GM19324 (cell line): ENCODE data around the gene CCSER2.
"Not testable (repeated sequence)": the region's sequence is repeated elsewhere in the genome, so short reads cannot be mapped to it uniquely, and the experiment has no call there.

Experiments
- ATAC-seq: cut with Tn5 transposase; IDR thresholded peaks from one replicate; pipeline ENCODE4 v1.9.1; 2021; ENCODE audit warnings: mild to moderate bottlenecking, moderate library complexity; ENCODE audit not compliant: unreplicated experiment, low FRiP score

CCSER2 gene

DNA sequence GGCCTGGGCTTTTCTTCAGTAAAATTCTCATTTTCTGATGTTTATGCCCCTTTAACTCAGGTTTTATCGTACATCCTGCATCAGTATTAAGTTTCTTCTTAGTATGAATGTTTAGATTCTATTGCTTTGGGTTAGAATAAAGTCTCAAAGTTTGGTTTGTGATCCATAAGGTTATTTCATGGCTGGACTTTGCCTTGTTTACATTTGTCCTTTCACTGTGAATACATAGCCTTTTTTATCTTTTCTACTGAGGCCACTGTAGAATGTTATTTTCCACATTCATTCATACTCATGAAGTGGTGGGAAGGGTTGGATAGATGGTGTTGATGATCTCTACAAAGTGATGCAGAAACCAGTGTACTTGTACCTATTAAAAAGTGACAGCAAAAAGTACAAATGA lies 59.8 kb downstream of the CCSER2 start:
- no peak for ATAC-seq

DNA sequence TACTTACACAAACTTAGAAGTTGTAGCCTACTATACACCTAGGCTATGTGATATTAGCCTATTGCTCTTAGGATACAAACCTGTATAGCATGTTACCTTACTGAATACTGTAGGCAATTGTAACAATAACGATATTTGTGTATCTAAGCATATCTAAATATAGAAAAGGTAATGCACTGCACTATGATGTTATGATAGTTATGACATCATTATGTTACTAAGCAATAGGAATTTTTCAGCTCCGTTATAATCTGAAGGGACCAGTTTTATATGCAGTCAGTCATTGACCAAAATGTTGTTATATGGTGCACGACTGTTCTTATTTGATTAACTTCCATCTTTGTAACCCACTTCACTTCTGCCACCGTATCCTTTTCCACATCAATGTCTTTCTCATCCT lies 62.0 kb downstream of the CCSER2 start:
- ATAC-seq: no peak

DNA sequence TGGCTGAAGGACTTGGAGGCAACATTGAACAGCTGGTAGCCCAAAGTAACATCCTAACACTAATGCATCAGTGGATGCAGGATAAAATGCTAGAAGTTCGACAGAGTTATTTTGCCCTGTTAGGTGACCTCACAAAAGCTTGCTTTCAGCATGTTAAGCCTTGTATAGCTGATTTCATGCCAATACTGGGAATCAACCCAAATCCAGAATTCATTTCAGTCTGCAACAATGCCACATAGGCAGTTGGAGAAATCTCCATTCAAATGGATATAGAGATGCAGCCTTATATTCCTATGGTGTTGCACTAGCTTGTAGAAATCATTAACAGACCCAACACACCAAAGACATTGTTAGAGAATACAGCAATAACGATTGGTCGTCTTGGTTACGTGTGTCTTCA lies 62.9 kb downstream of the CCSER2 start:
- no peak for ATAC-seq

DNA sequence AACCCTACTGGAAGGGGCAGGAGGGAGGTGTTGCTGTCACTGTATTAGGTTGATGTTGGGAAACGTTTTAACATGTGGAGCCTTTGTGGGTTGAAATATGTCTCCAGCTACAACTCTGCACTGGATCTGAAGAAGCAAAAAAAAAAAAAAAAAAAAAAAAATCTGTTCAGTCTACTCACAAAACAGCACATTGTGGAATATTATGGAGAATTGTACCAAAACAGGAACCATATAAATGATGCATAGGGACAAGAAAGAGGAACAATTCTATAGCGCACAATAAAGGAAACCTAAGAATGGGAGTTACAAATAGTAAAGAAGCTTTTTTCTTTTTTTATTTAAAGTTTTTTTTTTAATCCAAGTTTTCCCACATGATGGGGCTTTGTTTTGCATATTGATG lies 63.8 kb downstream of the CCSER2 start:
- ATAC-seq: no peak

DNA sequence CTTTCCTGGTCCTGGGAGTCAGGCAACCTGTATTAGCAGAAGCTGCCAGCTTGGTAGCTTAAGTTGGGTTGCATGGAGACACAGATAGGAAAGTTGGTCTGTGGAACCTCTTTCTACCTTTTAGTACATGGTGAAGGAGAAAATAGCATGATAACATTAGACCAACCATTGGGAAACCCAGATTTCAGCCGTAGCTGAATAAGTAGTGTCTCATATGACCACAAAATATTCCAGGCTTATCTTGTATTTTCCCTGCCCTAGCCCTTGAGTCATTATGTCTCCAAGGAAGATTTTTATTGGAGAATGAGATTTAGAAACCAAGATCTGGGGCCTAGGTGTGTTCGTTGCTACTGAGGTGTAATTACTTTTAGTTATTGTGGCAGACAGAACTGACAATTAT lies 67.2 kb downstream of the CCSER2 start:
- no peak for ATAC-seq

DNA sequence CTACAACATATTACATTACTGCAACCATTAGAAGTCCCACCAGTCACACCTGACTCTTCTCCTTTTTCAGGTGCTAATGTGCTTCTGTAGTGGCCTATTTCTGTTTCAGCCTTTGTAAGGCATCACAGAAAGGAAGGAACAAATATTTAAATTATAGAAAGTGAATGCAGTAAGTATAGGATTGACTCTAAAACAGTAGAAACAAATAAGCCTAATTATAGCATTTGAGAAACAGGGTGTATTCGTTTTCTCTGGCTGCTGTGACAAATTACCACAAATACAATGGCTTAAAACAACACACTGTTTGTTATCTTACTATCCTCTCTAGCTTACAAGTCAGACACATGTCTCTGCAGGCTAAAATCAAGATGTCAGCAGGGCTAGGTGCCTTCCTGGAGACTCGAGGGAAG lies 69.4 kb downstream of the CCSER2 start:
- no peak for ATAC-seq

DNA sequence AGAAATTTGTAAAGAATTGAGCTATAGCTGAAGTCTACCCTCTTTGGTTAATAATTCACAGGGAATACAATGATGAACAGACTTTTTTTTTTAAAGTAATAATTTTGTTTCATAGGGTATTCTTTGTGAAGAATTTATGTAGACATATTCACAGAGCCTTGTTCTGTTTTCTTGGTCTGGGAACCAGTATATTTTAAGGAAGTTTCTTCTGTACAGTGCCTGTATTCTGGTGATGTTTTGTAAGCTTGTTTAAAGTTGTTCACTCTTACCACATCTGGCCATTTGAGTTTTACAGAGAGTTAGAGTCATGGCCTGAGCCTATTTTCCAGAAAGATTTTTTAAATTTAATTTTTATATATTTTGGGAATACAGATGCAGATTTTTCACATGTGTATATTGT lies 70.3 kb downstream of the CCSER2 start:
- no peak for ATAC-seq

DNA sequence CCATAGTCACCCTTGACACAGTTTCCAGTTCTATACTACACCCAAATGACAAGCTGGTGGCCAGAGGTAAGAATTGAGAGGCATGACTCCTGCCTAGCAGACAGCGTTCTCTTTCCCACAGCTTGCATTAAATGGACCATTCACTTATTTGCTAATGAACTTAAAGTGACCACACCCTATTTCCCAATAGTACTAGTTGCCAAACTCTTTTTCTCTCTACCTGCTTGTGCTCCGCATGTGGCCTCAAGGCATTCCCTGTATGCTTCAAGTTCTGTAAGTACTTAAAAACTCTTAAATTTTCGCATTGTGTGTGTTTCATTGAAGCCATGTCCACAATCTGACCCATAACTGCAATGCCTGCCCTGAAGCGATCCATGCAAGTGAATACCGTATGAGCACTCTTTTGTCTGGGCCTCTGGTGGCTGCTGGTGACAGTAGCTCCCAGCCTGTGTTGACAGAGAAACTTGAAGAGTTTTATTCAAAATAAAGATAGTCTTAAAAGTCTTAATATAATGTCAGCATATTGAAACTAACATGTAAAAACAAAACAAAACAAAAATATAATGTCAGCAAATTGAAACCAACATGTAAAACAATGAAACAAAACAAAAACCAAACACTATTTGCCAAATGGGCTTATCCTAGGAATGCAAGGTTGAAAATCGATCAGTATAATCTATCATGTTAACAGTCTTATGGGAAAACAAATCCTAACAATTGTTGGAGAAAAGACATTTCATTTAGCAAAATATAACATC lies 73.6 kb downstream of the CCSER2 start:
- no peak for ATAC-seq

DNA sequence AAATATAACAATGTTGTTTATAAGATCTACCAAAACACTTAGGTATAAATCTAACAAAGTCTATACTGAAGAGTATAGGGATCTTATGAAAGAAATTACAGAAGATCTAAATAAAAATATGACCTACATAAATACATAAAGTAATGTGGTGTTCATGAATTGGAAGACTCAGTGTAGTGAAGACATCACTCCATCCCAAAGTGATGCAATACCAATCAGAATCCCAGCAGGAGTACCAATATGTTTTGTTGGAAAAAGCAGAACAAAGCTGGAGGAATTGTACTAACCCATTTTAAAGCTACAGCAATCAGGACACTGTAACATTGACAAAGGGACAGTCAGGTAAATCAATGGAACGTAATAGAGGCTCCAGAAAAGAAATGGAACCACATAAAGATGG lies 76.4 kb downstream of the CCSER2 start:
- no peak for ATAC-seq

DNA sequence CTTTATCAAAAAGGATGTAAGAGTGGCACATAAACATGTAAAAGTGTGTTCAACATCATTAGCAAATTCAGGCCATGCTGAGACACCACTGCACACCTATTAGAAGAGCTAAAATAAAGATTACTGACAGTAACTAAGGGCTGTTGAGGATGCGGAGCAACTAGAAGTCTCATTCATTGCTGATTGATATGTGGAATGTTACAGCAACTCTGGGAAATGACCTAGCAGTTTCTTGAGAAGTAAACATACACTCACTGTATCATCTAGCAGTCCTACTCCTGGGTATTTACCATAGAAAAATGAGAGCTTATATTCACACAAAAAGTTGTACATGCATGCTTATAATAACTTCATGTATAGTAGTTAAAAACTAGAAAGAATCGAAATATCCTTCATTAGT lies 77.3 kb downstream of the CCSER2 start:
- no peak for ATAC-seq

DNA sequence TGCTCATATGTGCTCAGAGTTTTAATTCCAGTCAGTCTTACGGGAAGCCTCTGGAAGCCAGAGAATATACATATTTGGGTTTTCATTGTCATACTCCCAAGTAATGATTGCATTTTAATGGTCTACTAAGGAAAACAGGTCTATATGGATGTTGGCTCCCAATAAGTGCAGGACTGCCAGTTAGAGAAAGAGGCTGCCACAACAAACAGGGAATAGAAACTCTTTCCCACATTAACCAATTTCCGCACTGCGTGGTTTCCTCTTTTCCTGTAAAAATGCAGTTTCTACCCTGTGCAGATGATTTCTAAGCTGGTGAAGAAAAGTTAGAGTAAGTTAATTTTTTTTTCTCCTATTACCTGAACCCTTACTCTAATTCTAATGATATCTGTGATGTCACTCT lies 78.2 kb downstream of the CCSER2 start:
- ATAC-seq: no peak

DNA sequence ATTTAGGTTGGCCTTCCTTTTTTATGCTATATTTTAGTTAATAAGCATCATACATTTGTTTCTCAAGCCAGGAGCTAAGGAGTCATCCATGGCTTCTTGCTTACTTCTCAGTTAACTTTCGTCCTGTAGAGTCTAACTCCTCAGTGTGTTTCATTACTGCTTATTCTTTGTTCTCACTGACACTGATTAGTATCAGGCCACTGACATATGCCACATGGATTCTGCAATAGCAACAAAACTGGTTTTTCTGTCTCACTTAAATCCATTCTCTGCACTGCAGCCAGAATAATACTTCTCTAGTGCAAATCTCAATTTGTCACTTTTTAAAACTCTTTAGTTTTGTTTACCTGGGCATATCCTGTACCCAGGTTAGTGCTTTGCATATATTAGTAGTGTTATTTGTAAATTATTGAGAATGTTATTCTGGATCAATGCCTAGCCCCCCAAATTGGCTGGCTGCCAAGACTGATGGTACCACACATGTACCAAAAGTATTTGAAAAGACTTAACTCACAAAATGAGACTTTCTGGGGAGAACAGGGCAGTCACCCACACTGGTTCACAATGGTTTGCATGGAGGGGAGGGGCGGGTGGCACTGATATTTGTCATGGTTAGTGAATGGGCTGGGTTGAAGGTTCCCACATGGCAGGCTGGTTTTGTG lies 79.1 kb downstream of the CCSER2 start:
- no peak for ATAC-seq

DNA sequence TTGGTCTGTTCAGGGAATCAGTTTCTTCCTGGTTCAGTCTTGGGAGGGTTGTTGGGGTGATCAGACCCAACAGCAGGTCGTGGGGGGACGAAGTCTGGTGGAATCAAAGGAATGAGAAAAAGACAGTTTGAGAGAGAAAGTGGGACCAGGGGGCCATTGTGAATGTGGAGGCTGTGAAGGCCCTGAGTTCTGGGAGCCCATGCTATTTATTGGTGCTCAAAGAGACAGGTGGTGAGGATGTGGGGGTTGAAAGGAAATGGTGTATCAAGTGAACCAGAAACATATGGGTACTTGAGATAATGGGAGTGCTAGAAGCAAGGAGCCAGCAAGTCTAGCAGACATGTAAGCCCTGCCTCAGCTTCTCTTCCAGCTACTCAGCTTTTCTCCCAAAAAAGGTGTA lies 84.1 kb downstream of the CCSER2 start:
- ATAC-seq: no peak

DNA sequence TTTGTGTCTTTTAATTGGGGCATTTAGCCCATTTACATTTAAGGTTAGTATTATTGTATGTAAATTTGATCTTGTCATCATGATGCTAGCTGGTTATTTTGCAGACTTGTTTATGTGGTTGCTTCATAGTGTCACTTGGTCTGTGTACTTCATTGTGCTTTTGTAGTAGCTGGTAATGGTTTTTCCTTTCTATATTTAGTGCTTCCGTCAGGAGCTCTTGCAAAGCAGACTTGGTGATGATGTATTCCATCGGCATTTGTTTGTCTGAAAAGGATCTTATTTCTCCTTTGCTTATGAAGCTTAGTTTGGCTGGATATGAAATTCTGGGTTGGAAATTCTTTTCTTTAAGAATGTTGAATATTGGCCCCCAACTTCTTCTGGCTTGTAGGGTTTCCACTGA lies 85.7 kb downstream of the CCSER2 start:
- ATAC-seq: not testable (repeated sequence)

DNA sequence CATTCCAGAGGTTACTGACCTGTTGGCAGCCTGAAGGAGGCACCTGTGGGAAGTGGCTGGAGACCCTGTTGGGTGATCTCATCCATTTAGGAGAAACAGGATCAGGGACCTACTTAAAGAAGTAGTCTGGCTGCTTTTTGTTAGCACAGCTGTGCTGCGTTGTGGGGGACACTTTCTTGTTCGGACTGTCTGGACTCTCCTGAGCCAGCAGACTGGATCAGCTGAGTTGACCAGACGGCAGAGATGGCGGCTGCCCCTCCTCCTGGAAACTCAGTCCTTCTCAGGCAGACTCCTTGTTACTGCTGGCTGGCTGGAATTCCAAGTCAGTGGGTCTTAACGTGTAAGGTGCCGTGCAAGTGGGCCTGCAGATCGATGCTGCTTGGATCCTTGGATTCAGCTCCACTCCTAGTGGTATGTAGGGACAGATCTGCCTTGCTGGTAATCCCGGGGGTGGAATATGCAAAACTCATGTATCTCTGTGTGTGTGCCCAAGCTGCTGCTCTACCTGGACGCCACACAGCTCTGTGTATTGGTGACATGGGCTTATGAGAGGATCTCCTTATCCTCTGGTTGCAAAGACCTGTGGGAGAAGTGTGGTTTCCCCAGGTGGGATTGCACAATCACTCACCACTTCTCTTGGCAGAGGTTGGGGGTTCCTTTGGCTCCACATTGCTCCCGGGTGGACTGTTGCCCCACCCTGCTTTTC lies 87.3 kb downstream of the CCSER2 start:
- ATAC-seq: no peak

DNA sequence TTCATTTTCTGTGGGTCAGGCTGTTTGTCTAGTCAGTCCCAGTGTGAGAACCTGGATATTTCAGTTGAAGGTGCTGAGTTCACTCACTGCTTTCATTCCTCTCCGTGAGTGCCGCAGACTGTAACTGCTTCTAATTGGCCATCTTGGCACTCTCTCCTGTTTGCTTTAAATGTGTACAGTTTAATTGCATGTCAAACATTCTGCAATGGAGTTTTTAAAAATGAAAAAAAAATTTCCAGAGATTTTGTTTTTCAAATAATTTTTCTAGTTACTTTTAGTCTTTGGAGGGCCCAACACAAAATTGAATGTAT lies 87.8 kb downstream of the CCSER2 start:
- ATAC-seq: no peak

DNA sequence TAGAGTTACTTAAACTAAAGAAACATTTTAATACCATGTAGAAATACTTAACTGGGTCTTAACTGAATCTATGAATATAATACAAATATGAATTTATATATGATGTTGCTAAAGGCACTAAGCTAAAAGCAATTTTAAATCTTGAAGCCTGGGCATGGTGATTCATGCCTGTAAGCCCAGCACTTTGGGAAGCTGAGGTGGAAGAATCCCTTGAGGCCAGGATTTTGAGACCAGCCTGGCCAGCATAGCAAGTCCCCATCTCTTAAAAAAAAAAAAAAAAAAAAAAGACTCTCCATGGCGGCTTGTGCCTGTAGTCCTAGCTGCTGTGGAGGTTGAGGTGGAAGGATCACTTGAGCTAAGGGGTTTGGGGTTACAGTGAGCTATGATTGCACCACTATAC lies 95.3 kb downstream of the CCSER2 start:
- ATAC-seq: no peak

DNA sequence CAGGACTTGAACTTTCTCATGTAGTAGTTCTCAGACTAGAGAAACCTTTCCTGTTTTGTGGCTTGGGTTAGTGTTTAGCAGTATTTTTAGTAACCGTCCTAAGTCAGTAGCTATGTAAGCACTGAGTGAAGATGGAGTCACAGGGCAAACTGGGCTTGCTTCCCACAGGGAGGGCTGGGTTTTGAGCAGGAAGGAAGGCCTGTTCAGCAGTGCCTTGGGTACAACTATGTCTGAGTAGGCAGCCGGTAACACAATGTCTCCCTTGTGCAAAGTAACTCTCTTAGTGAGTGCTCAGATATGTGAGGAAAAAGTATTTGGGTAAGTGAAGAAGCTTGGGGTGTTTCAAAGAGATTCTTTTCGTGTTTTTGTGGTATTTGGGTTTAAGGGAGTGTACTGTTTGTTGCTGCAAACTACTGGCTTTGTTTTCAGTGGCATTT lies 96.4 kb downstream of the CCSER2 start:
- no peak for ATAC-seq

DNA sequence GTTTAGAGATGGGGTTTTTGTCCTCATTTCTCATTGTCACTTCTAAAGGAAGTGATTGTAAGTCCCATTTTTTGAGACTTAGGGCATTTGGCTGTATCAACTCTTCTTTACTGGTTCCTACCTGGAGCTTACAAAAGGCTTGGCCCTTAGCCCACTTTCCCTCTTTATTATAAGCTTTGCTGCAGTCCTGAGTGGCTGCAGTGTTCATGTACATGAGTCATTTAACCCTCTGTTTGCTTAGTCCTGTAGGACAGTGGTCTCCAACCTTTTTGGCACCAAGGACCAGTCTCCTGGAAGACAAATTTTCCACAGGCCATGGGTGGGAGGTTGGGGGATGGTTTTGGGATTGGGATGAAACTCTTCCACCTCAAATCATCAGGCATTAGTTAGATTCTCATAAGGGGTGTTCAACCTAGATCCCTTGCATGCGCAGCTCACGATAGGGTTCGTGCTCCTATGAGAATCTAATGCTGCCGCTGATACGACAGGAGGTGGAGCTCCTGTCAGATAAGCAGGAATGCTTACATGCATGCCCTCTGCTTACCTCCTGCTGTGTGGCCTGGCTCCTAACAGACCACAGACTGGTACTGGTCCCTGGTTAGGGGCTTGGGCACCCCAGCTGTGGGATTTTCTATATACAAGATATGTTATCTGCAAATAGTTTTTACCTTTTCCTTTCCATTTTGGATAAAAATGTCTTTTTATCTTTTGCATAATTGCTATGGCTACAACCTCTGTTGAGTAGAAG lies 99.7 kb downstream of the CCSER2 start:
- no peak for ATAC-seq

DNA sequence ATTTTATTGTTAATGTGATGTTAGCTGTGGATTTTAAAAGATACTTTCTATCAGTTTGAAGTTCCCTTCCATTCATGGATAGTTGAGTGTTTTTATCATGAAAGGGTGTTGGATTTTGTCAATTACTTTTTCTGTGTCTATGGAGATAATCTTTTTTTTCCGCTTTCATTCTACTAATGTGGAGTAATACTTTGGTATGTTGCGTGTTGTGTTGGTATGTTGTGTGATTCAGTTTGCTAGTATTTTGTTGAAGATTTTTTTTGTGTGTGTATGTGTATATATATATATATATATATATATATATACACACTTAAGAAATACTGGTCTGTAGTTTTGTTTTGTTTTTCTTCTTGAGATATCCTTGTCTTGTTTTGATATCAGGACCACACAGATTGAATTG lies 100.3 kb downstream of the CCSER2 start:
- no peak for ATAC-seq

DNA sequence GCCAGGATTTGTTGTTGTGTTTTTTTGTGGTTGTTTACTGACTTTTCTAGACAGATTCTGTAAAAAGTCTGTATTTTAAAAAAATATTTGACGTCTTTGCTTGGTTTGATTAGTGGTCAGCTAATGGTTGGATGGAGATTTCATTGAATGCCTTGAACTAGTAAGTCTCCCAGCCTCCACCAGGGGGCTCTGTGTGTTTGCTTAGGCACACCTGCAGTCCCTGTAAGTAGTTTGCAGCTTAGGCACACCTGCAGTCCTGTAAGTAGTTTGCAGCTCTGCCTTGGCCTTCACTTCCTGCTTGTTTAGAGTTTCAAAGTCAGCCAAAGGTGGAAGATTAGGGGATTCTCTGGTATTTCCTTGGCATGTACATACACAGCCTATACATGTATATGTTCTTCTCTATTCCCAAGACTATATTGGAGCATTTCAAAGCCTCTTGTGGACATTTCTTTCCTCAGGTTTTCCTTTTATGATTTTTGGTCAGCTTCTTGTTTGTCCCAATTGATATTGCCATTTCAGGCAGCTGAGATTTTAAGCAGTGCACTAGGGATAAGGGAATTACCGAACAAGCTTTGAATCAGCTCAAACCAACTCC lies 101.6 kb downstream of the CCSER2 start:
- ATAC-seq: peak; percentile 84
